Measurements from ENCODE around the gene ATP11A.

ATP11A gene

GRCh38 chr13:112802802-112803195 is 113.0 kb downstream of the ATP11A start:
- no peak for DNase-seq

GRCh38 chr13:112803422-112803821 is 113.6 kb downstream of the ATP11A start:
- DNase-seq = no peak

GRCh38 chr13:112804374-112804773 is 114.5 kb downstream of the ATP11A start:
- no peak for DNase-seq

GRCh38 chr13:112806739-112807652 is 117.2 kb downstream of the ATP11A start:
- no peak for DNase-seq

GRCh38 chr13:112807653-112808376 is 118.0 kb downstream of the ATP11A start:
- no peak for DNase-seq

- DNase-seq = no peak
Measured at GRCh38 chr13:112808377-112809140, 118.7 kb downstream of the ATP11A start.

GRCh38 chr13:112809332-112810315 is 119.8 kb downstream of the ATP11A start:
- no peak for DNase-seq

- no peak for DNase-seq
Measured at GRCh38 chr13:112810608-112811007, 120.8 kb downstream of the ATP11A start.

GRCh38 chr13:112812306-112813055 is 122.6 kb downstream of the ATP11A start:
- no peak for DNase-seq

GRCh38 chr13:112813552-112813951 is 123.7 kb downstream of the ATP11A start:
- DNase-seq = no peak

GRCh38 chr13:112814905-112815585 is 125.2 kb downstream of the ATP11A start:
- no peak for DNase-seq

- DNase-seq = no peak
Measured at GRCh38 chr13:112815871-112816270, 126.0 kb downstream of the ATP11A start.

- no peak for DNase-seq
Measured at GRCh38 chr13:112818040-112818697, 128.3 kb downstream of the ATP11A start.

- no peak for DNase-seq
Measured at GRCh38 chr13:112818698-112819045, 128.8 kb downstream of the ATP11A start.

GRCh38 chr13:112819111-112819510 is 129.3 kb downstream of the ATP11A start:
- DNase-seq = no peak

GRCh38 chr13:112819816-112820215 is 130.0 kb downstream of the ATP11A start:
- DNase-seq = no peak

GRCh38 chr13:112820318-112820717 is 130.5 kb downstream of the ATP11A start:
- DNase-seq = no peak

- no peak for DNase-seq
Measured at GRCh38 chr13:112821340-112822055, 131.7 kb downstream of the ATP11A start.

GRCh38 chr13:112822851-112823250 is 133.0 kb downstream of the ATP11A start:
- DNase-seq = no peak

Data from CD4-positive, alpha-beta T cell treated with Interleukin-6 for 4 hours (primary cell).